GM19467 (cell line): Measurements from ENCODE around the gene CSE1L.
"Not testable (repeated sequence)": the region's sequence is repeated elsewhere in the genome, so short reads cannot be mapped to it uniquely, and the experiment has no call there.

Experiments
- ATAC-seq: cut with Tn5 transposase; IDR thresholded peaks from one replicate; pipeline ENCODE4 v1.9.1; 2021; ENCODE audit warnings: mild to moderate bottlenecking, moderate library complexity; ENCODE audit not compliant: unreplicated experiment

CSE1L gene

GRCh38 chr20:49046087-49046900 is at the start of gene CSE1L:
Gene CSE1L, plus strand, starts transcription at chr20:49046312. Its CDS starts 12,152 bp downstream, at chr20:49058464.
- peak; percentile 83 for ATAC-seq

GRCh38 chr20:48999890-49000870 is 45.9 kb upstream of the CSE1L start:
- no peak for ATAC-seq

- no peak for ATAC-seq
Observed at GRCh38 chr20:49001741-49002140, 44.4 kb upstream of the CSE1L start.

GRCh38 chr20:49006446-49006980 is 39.6 kb upstream of the CSE1L start:
- ATAC-seq = no peak

GRCh38 chr20:49009899-49010631 is 36.0 kb upstream of the CSE1L start:
- ATAC-seq = no peak

- ATAC-seq = no peak
Observed at GRCh38 chr20:49024220-49024619, 21.9 kb upstream of the CSE1L start.

GRCh38 chr20:49028177-49028576 is 17.9 kb upstream of the CSE1L start:
- ATAC-seq = not testable (repeated sequence)

- ATAC-seq = no peak
Observed at GRCh38 chr20:49028684-49029083, 17.4 kb upstream of the CSE1L start.

GRCh38 chr20:49029203-49029602 is 16.9 kb upstream of the CSE1L start:
- no peak for ATAC-seq

GRCh38 chr20:49030954-49031619 is 15.0 kb upstream of the CSE1L start:
- no peak for ATAC-seq

- no peak for ATAC-seq
Observed at GRCh38 chr20:49032455-49032854, 13.7 kb upstream of the CSE1L start.

- no peak for ATAC-seq
Observed at GRCh38 chr20:49034070-49034732, 11.9 kb upstream of the CSE1L start.

GRCh38 chr20:49037962-49038387 is 8.1 kb upstream of the CSE1L start:
- ATAC-seq = no peak

GRCh38 chr20:49039854-49040253 is 6.3 kb upstream of the CSE1L start:
- ATAC-seq = no peak

- ATAC-seq = no peak
Observed at GRCh38 chr20:49043000-49043399, 3.1 kb upstream of the CSE1L start.

GRCh38 chr20:49045440-49046086 is 549 bp upstream of the CSE1L start:
- no peak for ATAC-seq

- ATAC-seq = no peak
Observed at GRCh38 chr20:49052334-49052733, 6.2 kb downstream of the CSE1L start.

GRCh38 chr20:49054056-49054643 is 8.0 kb downstream of the CSE1L start:
- ATAC-seq = no peak

GRCh38 chr20:49063279-49063678 is 17.2 kb downstream of the CSE1L start:
- ATAC-seq = no peak
